Raji (cell line): Measurements from ENCODE around the gene TSPYL4.

ENCODE experiments used
- POLR2A ChIP-seq: IDR thresholded peaks from 2 replicates; pipeline ENCODE4 v1.6.1; 2011; ENCODE audit warnings: low read depth, low read length, control low read depth; ENCODE audit not compliant: insufficient read depth

TSPYL4 gene

DNA sequence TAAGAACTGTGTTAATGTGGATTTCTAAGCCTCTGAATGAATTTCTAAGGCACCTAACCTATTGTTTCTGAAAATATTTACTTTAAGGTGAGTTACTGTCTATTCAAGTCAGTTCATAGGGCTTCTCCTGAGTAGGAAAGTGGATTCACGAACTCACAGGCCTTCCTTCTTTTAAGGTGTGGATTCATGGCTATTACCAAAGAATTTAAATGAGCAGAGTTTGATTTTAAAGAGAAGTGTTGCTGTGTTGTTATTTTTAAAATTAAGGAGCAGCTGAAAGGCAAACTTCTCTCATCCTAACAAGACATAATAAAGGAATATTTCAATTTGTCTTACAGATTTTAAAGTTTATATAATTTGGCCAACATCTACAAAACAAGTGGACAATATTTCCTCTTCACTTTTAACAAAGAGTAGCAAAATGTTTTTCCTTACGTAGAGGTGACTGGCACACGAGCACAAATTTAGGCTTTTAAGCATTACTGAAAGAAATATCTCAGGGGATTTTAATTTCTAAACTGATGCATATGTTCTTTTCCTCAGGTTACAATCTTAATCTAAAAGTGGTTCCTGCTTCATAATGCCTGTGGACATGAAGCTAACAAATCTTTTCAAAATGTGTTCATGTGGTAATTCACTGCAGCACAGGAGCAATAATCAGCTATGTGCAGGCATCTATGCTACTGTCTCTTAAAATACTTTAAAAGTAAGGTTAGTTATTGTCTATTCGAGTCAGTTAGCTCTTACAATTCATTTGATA, 602 bp upstream of the TSPYL4 start:
- TF ChIP-seq POLR2A, result no peak

DNA sequence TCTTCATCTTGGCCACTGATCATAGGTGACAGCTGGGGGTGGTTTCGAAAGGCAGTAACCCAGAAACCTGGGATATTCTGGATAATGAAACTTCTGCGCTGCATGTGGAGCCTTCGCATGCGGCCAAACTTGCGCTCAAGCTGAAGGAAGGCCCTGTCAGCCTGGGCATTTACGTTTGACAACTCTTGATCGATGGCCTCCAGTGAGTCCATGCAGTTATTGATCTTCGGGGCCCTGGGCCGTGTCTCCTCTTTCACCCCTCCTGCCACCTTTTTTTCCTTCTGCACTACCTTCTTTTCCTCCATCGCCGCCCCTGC, 729 bp downstream of the TSPYL4 start:
- TF ChIP-seq POLR2A, result no peak

DNA sequence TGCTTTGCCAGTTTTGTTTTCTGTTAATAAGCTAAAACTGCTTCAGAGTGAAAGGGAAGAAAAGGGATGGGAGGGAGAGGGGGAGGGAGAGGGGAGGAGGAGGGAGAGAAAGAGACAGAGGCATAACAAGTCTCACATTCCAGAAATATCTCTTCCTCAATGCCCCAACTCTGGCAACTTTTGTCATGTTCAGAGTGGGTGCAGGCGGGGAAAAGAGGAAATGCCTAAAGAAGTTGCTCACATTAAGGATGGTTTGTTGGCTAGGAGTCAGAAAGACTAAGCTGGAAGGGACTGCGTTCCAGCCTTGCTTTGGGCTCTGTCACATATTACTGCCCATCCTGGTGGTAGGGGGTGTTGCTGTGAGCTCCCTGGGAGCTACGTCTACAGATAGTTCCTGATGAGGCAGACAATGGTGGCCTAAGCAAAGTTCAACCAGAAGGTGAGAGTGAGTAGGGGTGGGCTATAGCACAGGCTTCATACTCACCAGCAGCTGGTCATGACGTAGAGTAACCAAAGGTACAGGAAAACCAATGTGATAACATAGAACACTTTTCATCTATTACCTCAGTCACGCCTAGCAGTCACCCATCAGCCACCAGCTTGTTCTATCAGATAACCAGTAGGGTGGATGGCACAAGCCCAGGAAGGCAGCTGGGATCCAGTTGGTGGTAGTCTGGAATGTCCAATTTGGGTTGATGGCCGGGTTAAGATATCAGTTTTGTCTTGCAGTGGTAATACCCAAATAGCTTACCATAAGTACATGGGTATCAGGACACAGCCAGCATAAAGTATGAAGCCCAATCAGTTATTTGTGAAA, 2.1 kb downstream of the TSPYL4 start:
- no peak for TF ChIP-seq POLR2A

DNA sequence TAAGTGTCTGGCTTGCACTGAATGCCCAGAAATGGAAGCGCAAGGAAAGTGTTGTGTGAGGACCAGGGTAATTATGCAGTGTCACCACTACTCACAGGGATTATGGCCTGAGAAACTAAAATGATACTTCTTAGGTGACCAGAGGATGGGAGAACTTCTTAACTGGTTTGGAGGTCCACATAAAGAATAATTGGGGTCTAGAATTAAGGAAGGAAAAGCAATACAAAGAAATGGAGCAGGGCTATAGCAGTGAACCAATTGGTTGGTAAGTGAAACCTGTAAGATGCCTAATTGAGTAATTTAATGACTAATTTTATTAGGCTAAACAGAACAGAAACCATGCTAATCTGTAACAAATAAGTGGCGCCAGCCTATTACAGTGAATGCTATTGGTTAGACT, 5.3 kb downstream of the TSPYL4 start:
- TF ChIP-seq POLR2A, result no peak

DNA sequence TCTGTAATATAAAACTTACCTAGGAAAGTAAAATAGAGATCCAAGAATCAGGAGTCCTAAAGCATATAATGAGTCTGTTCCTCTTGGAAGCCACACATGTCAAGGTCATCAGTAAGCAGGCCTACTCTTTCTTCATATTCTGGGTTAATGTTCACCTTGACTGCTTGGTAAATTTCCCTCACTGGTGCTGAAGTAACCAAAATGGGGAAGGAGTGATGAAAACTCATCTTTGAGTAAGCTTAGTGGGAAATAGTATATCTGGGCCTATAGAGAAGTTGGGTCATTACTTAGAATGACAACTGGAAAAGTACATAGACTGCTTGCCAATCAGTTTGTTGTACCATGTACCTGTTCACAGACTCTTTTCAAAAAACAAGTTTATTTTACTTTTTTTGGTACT, 6.6 kb downstream of the TSPYL4 start:
- no peak for TF ChIP-seq POLR2A

DNA sequence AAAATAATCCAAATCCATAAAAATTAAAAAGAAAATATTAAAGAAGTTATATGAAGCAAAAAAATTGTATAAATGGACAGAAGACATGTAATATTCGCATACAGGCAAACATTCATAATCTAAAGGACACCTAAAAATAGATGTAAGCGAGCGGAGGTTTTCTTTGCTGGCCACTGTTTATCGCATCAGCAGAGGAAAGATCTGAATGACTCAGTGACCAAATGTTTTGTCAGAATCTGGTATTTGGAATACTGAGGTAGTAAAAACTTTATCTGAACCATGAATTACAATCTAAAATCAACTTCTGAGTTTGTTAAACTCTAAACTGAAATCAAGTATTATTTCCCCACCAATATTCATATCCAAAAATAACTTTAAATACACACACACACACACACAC, 7.8 kb downstream of the TSPYL4 start:
- TF ChIP-seq POLR2A, result no peak

DNA sequence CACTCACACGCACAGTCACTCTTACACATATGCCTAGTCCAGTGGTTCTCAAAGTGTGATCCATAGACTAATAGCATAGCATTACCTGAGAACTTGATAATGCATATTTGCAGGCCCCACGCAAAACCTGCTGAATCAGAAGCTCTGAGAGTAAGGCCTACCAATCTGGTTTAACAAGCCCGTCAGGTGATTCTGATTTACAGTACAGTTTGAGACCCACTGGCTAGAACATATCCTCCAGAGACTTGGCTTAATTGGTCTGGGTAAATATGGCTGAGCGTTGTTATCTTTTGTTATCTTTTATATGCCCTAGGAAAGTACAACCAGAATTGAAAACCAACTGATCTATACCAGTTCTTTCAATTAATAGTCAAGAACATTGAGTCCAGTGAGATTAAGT, 9.6 kb downstream of the TSPYL4 start:
- TF ChIP-seq POLR2A, result no peak

DNA sequence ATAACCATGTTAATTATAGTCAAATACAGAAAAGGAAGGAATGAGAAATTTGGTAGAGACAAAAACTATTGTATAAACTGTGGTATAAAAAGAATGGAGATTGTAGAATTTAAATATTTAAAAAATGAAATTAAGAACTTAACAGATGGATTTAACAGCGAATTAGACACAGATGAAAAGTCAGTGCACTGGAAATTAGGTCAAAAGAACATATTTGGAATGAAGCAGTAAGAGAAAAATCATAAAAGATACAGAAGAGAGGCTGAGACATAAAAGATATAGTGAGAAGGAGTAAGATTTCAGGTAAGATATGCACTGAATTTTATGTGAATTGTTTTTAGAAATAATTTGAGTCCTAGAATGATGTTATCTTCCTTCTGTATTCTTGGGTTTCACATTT, 14.0 kb downstream of the TSPYL4 start:
- TF ChIP-seq POLR2A, result no peak

DNA sequence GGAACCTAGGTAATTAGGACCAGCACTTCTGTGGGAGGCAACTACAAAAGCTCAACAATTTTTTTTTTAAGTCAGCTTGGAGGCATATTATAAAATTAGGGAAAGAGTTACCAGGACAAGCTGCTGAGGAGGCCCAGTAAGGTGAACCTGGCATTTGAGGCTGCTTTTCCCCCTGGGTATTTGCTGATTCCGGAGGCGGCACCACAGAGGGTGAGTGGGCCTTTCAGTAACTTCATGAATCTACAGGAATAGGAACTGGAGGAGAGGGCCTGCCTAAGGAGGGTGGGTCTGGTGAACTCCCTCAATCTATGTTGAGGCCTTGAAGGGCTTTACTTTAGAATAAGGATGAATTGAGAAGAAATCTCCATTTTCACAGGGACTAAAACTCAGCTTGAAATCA, 14.6 kb downstream of the TSPYL4 start:
- no peak for TF ChIP-seq POLR2A

DNA sequence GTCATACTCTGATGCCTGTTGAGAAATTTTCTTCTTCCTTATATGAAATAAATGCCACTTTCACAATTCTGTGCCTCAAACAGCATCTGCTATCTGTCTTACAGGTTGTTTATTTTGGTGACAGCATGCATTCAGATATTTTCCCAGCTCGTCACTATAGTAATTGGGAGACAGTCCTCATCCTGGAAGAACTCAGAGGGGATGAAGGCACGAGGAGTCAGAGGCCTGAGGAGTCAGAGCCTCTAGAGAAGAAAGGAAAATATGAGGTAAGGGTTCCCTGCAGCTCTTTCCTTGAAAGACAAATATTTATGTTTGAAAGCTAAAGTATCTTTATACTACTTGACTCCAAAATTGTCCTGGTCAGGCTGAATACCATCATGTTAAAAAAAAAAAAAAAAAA, 15.8 kb downstream of the TSPYL4 start:
- no peak for TF ChIP-seq POLR2A

DNA sequence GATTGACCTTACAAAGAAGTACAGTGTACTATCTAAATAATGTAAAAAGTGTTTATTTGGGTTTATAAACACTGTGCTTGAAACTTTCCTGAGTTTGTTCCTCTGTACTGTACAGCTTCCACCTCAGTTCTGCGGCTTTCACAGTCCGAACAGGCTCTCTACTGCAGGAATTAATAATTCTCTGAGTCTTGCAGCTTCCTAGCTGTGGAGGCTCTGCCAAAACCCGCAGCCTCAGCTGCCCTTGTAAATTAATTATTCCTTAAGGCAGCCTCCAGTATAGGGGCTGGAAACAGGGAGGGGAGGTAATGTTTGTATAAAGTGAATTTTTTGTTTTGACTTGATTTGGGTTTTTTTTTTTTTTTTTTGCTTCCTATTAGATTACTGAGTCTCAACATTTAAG, 19.2 kb downstream of the TSPYL4 start:
- TF ChIP-seq POLR2A, result no peak

DNA sequence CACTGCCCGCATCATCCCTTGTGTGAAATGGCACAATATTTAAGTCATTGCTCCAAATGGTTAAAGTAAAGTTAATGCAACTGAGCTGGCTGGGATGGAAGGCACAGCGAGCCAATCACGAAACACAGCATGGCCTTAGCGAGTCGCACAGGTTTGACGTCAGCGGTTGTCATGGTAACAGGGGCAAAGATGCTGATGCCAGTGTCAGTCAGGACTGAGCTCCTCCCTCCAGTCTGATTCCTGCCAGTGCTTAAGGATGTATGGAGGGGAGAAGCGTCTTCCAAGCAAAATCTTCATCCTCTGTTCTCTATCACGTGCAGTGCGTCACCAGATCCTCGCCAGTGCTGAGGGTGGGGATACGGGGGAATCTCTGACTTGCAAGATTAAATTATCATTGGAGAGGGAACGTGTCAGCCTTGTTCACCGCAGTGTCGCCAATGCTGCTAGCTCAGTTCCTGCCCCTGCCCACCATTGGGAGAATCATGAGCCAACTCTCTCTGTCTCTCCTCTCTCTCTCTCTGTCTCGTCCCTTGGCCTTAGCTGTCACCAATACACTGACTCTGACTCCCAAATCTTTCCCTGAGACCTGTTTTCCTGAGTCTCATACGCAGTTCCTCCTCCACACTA, 24.5 kb downstream of the TSPYL4 start:
- TF ChIP-seq POLR2A, result no peak

DNA sequence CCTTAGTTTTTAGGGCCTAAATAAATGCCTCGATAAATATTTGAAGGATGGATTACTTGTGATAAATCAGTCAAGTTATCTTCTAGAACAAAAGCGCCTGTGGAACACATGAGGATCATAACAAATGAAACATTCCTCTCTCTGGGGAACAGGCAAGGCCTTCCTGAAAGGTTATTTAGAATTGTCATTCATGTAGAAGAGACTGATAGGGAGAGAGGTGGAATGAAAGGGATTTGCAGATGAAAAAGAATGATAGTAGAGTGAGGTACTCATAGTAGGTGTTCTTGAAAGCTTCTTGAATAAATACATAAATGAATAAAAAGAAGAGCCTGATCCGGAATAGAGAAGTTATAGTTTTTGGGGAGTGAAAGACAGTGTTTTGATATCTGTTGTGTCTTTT, 30.5 kb downstream of the TSPYL4 start:
- TF ChIP-seq POLR2A, result no peak

DNA sequence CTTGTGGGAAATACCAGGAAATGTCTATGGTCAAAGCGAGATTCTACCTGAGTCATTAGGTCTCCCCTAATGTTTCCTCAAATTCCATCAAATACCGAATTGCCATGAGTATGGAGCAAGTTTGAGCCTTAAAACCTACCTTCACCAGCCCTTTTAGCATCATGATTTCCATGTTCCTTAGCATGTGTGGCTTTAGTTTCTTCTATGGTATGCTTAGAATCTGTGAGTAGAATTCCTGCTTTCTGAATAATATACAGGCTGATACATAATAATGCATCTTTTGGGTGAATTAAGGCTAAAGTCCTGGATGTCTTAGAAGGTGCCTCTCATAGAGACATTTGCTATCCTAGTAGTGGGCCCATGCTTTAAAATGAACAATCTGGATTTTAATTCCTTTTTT, 32.0 kb downstream of the TSPYL4 start:
- TF ChIP-seq POLR2A, result no peak

DNA sequence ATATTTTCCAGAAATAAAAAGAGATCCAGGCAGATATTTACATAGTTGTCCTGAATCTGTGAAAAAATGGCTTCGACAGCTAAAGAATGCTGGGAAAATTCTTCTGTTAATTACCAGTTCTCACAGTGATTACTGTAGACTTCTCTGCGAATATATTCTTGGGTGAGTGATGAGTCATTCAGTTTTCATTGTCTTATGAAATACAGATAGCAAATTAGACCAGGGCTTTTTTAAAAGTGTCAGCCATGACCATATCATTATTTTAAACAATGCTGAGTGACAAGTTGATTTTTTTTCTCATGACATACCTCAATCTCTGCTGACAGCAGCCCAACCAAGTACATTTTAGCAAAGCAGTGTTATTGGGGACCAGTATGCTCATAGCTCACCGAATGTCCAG, 32.8 kb downstream of the TSPYL4 start:
- TF ChIP-seq POLR2A, result no peak

DNA sequence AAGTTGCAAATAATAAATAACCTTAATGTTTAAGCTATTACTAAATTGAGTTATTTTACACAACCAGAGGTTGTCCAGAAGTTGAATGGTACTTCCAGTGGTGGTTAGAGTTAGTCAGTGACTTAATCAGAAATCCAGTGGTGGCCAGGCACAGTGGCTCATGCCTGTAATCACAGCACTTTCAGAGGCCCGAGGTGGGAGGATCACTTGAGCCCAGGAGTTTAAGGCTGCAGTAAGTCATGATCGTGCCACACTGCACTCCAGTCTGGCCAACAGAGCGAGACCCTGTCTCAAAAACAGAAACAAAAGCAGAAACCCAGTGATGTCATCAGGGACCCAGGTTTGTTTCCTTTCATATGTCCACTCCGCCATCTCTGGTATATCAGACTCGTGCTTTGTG, 35.0 kb downstream of the TSPYL4 start:
- no peak for TF ChIP-seq POLR2A

DNA sequence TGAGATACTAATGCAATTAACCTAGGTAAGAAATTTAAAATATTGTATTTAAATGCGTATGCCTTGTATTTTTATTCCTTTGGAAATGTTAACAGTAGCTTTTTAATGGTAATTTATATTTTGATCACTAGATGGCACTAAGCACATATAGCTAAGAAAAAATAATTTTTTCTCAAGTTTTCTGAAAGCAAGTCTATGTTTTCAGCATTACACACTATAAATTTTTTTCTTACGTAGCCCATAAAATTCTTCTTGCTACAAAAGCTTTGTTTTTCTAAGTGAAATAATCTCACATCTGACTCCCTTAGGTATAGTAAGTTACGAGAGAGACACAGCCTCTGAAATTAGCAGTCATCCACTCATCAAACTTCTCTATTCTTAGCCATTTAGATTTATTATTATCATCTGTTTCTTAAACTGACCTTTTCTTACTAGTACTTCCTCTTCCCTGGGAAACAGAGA, 35.7 kb downstream of the TSPYL4 start:
- TF ChIP-seq POLR2A, result no peak

DNA sequence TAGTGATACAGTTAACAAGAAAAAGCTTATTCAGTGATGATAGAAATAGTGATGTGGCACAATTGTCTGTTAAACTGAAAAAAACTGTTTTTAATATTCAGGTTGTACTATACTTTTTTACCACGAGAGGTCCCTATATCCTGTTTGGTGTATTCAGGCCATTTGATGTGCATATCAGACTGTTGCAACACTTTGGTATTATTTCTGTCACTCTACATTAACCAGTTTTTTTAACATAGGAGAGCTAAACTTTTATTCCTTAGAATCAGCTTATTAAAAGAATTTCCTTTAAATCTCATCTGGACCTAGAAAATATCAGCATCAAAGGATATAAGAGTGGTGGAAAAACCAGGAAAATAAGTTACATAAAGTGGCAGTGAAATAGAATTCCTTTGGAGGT, 36.8 kb downstream of the TSPYL4 start:
- TF ChIP-seq POLR2A, result no peak
